NCI-H1105 treated with DMSO at 0.1 percent for 48 hours (cell line): Measurements from ENCODE around the gene CDC6.

Experiments
- DNase-seq: peaks from one replicate; lab custom pipeline; 2025; lab: John Stamatoyannopoulos, UW

Gene CDC6

DNA sequence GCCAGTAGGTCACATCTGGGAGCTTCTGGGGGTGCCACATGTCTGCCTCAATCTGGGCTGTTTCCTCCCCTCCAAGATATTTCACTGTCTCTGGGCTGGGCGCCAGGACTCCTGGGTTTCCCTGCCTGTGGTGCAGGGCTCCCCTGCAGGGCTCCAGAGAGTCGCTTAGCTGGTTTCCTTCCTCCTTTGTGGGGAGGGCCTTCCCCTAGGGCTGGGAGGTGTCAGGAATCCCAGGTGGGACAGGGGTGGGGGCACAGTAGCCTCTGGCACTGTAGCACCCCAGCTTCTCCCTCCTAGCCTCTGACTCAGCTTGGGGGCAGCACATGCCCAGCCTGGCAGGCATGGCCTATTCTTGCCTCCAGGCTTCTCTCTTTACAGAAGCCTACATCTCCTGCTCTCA is 23.9 kb downstream of the CDC6 start:
- DNase-seq: no peak

GRCh38 chr17:40312131-40312731 is 24.6 kb downstream of the CDC6 start:
- DNase-seq: no peak

- DNase-seq: no peak
Observed at GRCh38 chr17:40312893-40313667, 25.4 kb downstream of the CDC6 start.

DNA sequence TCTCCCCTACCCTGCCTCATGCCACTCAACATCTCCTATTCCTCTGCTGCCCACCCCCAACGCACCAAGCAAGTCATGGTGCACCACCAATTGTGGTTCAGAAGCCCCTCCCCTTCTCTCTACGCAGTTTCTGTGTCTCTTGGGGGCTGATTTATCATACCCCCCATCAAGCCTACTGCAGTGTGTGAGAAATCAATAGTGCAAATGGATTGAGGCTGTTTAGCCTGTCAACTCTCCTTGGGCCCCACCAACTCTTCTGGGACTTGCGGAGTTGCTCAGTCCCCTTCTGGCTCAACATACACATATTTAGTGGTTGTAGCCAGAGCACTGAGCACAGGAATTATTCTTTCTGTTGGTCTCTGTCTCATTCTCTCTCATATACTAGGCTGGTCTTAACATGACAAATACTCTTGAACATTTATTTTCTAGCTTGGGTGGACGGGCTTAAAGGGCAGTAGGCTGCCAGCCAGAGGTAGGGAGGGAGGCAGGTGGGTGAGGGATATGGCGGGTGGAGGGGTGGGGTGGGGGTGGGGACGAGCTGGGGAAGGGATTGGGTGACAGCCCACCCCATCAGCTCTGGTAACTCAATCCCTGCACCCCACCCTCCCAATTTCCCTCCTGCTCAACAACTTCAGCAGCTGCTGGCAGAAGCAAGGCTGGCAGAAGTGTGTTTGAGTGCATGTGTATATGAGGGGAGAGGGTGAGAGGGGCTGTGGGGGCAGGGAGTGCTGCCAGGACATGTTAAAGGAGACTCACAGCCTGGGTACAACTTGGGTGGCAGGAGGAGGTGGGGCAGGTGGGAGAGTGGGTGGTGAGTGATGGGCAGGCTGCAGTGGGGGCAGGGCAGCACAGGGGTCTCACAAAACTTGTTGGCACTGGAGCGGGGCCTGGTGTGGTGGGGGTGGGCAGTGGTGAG is 26.2 kb downstream of the CDC6 start:
- DNase-seq: peak; percentile 93

- DNase-seq: peak; percentile 85
Observed at GRCh38 chr17:40314584-40314956, 26.9 kb downstream of the CDC6 start.

- DNase-seq: no peak
Observed at GRCh38 chr17:40315206-40315605, 27.5 kb downstream of the CDC6 start.

DNA sequence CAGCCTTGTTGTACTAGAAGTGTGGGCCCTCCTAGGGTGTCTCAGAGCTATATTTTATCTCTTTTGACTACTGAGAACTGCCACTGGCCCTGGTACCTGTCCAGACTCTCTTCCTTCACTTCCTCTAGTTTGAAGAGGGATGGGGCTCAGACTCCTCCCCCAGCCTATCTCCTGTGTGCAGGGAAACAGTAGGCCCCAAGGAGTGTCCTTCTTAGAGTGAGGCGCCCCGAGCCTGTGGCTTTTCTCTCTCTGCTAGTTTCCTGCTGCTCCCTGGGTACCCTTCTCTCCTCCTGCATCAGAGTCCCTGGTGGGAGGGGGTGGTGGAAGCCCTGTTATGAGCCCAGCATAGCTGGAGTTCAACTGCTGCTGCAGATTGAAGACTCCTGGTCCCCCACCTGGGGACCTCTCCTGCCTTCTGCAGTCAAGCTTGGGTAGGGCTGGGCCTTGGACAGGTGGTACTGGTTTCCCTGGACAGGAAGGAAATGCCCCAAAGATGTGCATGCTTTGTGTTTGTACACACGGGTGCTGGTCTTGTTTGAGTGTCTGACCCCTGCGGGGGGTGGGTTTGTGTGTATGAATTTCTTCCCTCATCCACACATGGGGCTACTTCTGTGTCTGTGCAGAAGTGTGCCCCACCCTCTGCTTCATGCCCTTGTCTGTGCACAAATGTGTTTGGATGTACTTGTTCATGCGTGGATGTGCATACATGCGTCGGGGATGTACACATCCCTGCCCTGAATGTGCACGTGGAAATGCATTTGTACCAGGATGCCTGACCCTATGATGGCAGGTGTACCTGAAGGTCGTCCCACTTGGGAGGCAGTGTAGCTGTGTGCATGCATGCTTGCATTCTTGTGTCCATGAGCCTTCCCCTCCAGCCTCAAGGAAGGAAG is 28.2 kb downstream of the CDC6 start:
- no peak for DNase-seq

DNA sequence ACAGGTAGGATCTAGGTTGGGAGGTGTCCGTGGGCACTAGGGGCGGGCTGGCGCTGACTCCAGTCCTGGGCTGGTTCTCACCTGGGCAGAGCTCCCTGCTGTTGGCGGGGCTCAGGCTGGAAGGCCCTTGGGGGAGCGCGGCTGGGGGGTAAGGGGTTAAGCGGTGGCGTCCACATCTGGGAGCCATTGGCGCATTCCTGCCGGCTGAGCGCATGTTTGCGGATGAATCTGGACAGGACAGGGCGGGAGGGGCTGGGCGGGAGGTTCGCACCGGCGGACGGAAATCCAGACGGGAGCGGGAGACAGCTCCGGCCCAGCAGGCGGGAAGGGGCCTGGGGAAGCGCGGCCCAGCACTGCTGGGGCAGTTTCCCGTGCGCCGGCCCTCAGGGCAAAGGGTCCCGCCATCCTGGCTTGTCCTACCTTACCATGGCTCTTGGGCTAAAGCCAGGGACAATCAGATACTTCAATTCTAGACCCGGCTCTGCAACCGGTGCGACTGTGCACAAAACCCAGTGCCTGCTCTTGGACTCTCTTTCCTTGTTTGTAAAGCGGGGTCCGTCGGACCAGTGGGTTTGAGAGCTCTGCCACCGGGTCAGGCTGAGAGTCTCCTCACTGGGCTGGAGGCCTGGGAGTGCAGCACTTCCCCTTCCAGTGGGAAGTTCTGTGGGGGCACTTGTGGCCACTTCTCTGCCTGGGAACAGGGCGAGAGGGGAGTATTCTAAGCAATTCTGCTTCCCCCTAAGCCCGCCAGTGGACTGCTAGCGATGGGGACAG is 29.1 kb downstream of the CDC6 start:
- DNase-seq: no peak

DNA sequence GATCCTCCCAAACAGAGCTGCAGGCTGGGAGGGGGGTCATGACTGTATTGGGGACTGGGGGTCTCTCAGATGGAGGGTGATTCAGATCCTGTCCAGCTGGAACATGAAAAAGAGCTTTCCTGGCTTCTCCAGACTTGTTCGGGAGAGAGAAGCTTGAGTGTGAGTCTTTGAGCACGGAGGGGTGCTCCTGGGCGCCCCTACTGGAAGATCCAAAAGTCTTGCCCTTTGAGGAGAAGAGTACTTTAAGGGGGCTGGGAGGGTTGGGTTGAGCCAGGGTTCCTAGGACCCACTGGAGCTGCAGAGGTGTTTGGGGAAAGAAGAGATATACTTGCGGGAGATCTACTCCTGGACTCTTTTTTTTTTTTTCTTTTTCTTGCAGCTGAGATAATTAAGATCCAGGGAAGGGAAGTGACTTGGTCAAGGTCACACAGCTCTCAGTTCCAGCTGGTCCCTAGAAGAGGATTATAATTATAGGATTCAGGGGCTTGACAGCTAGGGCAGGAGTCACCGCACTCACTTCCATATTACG is 29.7 kb downstream of the CDC6 start:
- no peak for DNase-seq

- peak; percentile 81 for DNase-seq
Observed at GRCh38 chr17:40317880-40318829, 30.5 kb downstream of the CDC6 start.

DNA sequence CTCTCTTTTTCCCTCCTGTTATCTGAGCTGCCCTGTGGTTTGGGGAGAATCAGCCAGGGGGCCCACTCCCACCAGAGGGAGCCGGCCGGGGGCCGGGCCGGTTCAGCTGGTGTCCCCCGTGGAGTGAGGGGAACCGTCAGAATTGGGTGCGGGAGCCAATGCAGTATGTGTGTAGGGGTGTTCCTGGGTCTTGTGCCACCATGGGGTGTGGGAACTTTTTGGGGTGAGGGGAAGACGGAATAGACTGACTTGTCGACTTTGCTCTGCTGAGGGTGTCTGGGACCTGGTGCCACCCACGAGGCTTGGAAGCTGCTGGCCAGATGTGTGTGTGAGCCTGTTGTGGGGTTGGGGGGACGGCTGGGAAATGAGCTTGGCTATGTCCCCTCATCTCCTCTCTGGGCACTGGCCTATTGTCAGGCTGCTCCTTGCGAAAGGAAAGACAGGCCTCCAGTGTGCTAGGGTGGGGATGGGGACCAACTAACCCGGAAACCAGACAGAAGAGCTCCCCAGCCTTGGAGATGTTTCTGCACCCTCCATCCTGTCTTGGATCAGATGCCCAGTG is 31.2 kb downstream of the CDC6 start:
- no peak for DNase-seq

DNA sequence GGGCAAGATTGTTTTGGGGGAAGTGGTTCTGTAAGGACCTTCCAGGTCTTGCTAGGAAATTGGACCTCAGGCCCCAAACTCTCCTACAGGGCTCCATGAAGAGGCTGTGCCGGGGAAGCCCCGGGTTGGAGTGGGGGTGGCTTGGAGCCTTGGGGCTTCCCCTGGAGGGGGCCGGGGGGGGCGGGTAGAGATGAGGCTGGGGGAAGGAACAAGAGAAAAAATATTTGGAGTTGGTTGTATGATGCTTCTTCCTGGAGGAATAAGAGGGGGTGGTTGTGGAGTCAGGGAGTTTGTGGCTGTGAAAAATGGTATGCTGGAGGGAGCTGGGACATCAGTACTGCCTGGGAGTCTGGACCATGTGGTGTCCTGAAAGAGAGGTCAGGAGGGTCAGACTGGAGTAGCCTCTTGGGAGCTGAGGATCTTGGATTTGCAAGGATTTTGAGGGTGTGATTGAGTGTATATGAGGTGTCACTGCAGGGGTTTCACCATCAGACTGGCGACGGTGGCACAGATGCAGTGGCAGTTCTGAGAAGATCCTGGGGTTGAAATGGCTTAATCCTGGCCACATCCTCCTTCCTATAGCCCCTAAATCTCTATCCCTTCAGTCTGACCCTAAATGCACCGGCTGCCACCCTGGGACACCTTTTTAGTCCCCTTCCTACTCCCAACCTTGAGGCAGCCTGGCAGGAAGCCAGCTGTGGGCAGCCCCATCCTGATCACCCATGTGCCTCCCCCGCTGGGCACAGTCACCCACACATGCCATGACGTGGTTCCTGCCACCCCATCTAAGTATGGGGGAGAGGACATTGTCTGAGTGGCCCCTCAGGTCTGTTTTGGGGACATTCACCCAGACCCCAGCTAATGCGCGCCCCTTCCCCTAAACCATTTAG is 32.2 kb downstream of the CDC6 start:
- no peak for DNase-seq

GRCh38 chr17:40320756-40321523 is 33.3 kb downstream of the CDC6 start:
- no peak for DNase-seq

DNA sequence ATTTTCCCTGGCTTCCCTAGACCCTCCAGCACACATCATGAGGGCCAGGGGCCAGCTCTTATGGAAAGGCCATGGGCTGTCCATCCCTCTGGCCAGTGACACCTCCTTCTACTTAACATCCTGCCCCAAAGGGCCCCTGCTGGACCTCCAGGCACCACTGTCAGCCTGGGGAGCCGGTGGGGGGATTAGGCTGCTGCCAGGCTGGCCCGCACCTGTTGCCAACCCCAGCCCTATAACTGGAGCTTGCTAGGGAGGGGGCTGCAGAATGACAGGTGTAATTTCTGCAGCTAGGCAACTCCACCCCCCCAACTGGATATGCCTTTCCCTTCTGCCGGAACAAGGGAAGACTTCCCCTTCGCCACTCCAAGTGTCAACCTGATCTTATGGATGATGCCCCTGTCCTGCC is 33.8 kb downstream of the CDC6 start:
- no peak for DNase-seq

- no peak for DNase-seq
Observed at GRCh38 chr17:40321961-40322357, 34.3 kb downstream of the CDC6 start.

DNA sequence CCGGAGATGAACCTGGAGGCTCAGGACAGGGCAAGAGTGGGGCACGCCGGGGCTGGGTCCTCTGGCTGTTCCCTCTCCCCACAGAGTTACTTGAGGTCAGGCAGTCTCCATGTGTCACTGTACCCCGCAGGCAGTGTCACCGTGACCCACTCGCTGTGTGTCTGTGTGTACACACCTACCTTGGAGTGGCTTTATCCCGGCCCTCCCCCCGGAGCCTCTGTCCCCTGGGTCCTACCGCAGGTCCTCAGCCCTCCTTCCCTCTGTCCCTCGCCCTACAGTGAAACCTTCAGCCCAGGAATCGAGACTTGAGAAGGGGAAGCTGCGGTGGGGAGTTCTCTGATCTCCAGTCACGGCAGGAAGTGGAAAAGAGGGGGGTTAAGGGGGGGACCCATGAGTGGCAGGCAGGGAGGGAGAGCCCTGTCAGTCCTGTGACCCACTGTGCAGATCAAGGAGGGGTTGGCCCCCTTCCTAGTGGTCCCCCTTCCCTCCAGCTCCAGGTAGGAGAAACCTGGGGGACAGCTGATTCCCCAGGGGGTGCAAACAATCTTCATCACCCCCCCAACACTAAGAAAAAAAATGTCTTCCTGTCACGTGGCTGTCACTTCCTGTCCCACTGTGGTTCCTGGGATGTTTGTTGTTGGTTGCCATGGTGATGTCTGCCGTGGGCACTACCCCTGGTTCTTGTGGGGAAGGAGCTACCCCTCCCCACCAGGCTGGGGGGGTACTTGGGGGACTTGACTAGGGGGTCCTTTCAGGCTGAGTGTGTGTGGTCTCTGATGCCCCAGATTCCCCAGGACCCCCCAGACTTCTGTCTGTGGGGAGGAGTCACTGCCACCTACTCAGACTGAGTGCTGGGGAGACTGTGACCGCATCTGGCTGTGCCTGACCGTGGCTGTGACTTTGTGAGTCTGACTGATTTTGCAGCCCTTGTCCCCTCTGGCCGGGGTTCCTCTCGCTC is 35.0 kb downstream of the CDC6 start:
- no peak for DNase-seq
